Fibroblast of lung (primary cell): ENCODE measurements around the gene LCN1. TPM values are rescaled to one million over a fixed set of nuclear protein-coding genes. Genes with fewer than 3 reads are reported as not detected.
"Not testable (repeated sequence)": the region's sequence is repeated elsewhere in the genome, so short reads cannot be mapped to it uniquely, and the experiment has no call there.

Experiments used
- DNase-seq, 2 donors: peaks; one replicate each; pipeline versions ENCODE4 v3.0.0 to v3.0.0-alpha.2; 2010; ENCODE audit warnings: low read depth in 2 of 2
- H2AFZ ChIP-seq: 2 replicates; pipeline ENCODE4 v1.5.1; 2012; ENCODE audit warnings: low read length, control low read depth, inconsistent platforms
- H3K27ac ChIP-seq: 2 replicates; pipeline ENCODE4 v1.5.1; 2011; ENCODE audit warnings: low read length, control low read depth; ENCODE audit not compliant: insufficient read depth
- H3K27me3 ChIP-seq: 2 replicates; pipeline ENCODE4 v1.5.1; 2011; ENCODE audit warnings: mild to moderate bottlenecking, low read length; ENCODE audit not compliant: control insufficient read depth, insufficient read depth
- H3K36me3 ChIP-seq: 2 replicates; pipeline ENCODE4 v1.5.1; 2011; ENCODE audit warnings: low read length; ENCODE audit not compliant: control insufficient read depth, insufficient read depth
- H3K4me1 ChIP-seq: 2 replicates; pipeline ENCODE4 v1.5.1; 2011; ENCODE audit warnings: low read length; ENCODE audit not compliant: control insufficient read depth, insufficient read depth; ENCODE audit errors: extremely low read depth
- H3K4me2 ChIP-seq: 2 replicates; pipeline ENCODE4 v1.5.1; 2011; ENCODE audit warnings: low read length, control low read depth; ENCODE audit not compliant: insufficient read depth; ENCODE audit errors: extremely low read depth
- H3K4me3 ChIP-seq, 4 experiments: fragments of 200-600 bp in 1 of 4; sonication (generic) in 1 of 4; replicated peaks in 1 of 4; 2 replicates each; pipeline ENCODE4 v1.5.1; 2011 to 2016; ENCODE audit warnings: low read length in 4 of 4, low read depth in 3 of 4, mild to moderate bottlenecking in 3 of 4, control low read depth in 2 of 4, inconsistent platforms in 1 of 4, mixed read lengths in 1 of 4; ENCODE audit not compliant: insufficient read depth in 1 of 4; ENCODE audit errors: control extremely low read depth in 1 of 4
- H3K79me2 ChIP-seq: 2 replicates; pipeline ENCODE4 v1.5.1; 2012; ENCODE audit warnings: mild to moderate bottlenecking, low read length, inconsistent platforms; ENCODE audit not compliant: control insufficient read depth, insufficient read depth
- H3K9ac ChIP-seq: 2 replicates; pipeline ENCODE4 v1.5.1; 2011; ENCODE audit warnings: mild to moderate bottlenecking, low read length, control low read depth; ENCODE audit not compliant: insufficient read depth
- H3K9me3 ChIP-seq: 2 replicates; pipeline ENCODE4 v1.5.1; 2012; ENCODE audit warnings: low read depth, low read length; ENCODE audit not compliant: control insufficient read depth, insufficient read depth
- H4K20me1 ChIP-seq: 2 replicates; pipeline ENCODE4 v1.5.1; 2011; ENCODE audit warnings: low read length; ENCODE audit not compliant: control insufficient read depth, insufficient read depth; ENCODE audit errors: extremely low read depth
- CTCF ChIP-seq, 2 donors: IDR thresholded peaks in 1 of 2; conservative IDR thresholded peaks in 1 of 2; 1 replicate in 1 of 2; 2 replicates in 1 of 2; pipeline ENCODE4 v1.5.1; 2011 to 2012; ENCODE audit warnings: low read length in 2 of 2, control low read depth in 1 of 2, inconsistent platforms in 1 of 2, low read depth in 1 of 2, mild to moderate bottlenecking in 1 of 2
- EZH2 ChIP-seq: IDR thresholded peaks from 2 replicates; pipeline ENCODE4 v1.5.1; 2012; ENCODE audit warnings: low read length, control low read depth, mild to moderate bottlenecking; ENCODE audit errors: missing control alignments
- polyA plus RNA-seq, 2 donors: library from polyadenylated mRNA; depleted of rRNA in 1 of 2; stranded (reverse) in 1 of 2; unstranded in 1 of 2; fragments of >200 nt; gene quantifications; 2 replicates each; pipeline ENCODE4 v1.2.1, GENCODE V29; 2011 to 2012; ENCODE audit warnings: missing spikeins in 1 of 2
- total RNA-seq: library from RNA; depleted of rRNA; stranded (reverse); fragments of >200 nt; gene quantifications from 2 replicates; pipeline ENCODE4 v1.2.1, GENCODE V29; 2014

Gene LCN1
- total and polyA plus RNA-seq, 2 donors (not counting 1 experiment from before 2014, with no cell fraction given): not detected

DNA sequence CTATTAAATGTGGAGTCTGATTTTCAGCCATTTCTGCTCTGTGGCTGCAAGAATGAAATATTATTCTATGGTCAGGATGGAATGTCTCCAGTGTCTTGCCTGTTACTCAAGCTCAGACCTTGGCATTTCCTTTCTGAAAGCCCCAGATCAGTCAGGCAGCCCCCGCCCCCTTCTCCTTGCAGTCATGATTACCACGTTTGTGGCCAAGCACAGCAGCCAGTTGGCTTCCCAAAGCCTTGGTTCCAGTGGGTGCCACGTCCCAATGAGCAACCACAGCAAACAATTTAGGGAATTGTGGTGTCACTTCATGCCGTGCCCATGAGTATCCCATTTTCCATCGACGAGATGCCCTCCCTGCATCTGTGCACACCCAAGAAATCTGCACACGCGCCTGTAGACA, 15.0 kb downstream of the LCN1 start:
- DNase-seq: peak in 1 of 2 donors; percentile 72
- Histone ChIP-seq H4K20me1 (no peaks in the 10 kb centered on the region), H3K9me3 (no peaks in the 10 kb centered on the region), H3K4me1 (no peaks in the 10 kb centered on the region), H3K36me3 (no peaks in the 10 kb centered on the region), H3K4me3 (no peak overlapping the region), H3K79me2 (no peaks in the 10 kb centered on the region), H3K9ac (no peak overlapping the region), H3K4me2 (no peak overlapping the region), H3K27ac (no peak overlapping the region), H2AFZ (no peak overlapping the region), H3K27me3 (no peaks in the 10 kb centered on the region)
- TF ChIP-seq EZH2 (no peak), CTCF (conservative IDR thresholded peaks at IDR 0.05 in 1 of 2, IDR thresholded peaks at IDR 0.05 in 1 of 2; ENCODE audit: low read depth in 1 of 2, low read length in 2 of 2) (no peak)

GRCh38 chr9:135543262-135543894, 22.1 kb downstream of the LCN1 start:
- not testable (repeated sequence) for H3K4me2 ChIP-seq, H3K9ac ChIP-seq, H2AFZ ChIP-seq, H3K4me1 ChIP-seq, H3K36me3 ChIP-seq, H3K4me3 ChIP-seq, H3K27me3 ChIP-seq, H3K79me2 ChIP-seq, H3K27ac ChIP-seq, H4K20me1 ChIP-seq, H3K9me3 ChIP-seq
- peak in 1 of 2 donors; percentile 7 for DNase-seq

GRCh38 chr9:135544981-135545635, 23.9 kb downstream of the LCN1 start:
- no peaks in the 10 kb centered on the region for H3K79me2 ChIP-seq
- H4K20me1 ChIP-seq: no peaks in the 10 kb centered on the region
- TF ChIP-seq EZH2 (no peak), CTCF (conservative IDR thresholded peaks at IDR 0.05 in 1 of 2, IDR thresholded peaks at IDR 0.05 in 1 of 2; ENCODE audit: low read depth in 1 of 2, low read length in 2 of 2) (no peak)
- H3K36me3 ChIP-seq: no peaks in the 10 kb centered on the region
- H3K4me2 ChIP-seq: no peak overlapping the region
- no peaks in the 10 kb centered on the region for H3K27me3 ChIP-seq
- no peak overlapping the region for H3K9ac ChIP-seq
- no peak overlapping the region for H2AFZ ChIP-seq
- H3K27ac ChIP-seq: no peak overlapping the region
- H3K9me3 ChIP-seq: no peaks in the 10 kb centered on the region
- no peak overlapping the region for H3K4me3 ChIP-seq
- no peak for DNase-seq
- H3K4me1 ChIP-seq: no peaks in the 10 kb centered on the region

GRCh38 chr9:135545646-135546176, 24.5 kb downstream of the LCN1 start, which contains the start of gene OBP2A:
Gene OBP2A, plus strand, starts transcription at chr9:135546126. Its CDS starts 55 bp downstream, at chr9:135546181.
- not testable (repeated sequence) for H4K20me1 ChIP-seq, H3K27me3 ChIP-seq, H2AFZ ChIP-seq, H3K4me1 ChIP-seq, H3K9ac ChIP-seq, H3K36me3 ChIP-seq, H3K9me3 ChIP-seq, H3K4me2 ChIP-seq, DNase-seq, H3K27ac ChIP-seq, H3K4me3 ChIP-seq, H3K79me2 ChIP-seq

- not testable (repeated sequence) for H3K4me1 ChIP-seq, H3K79me2 ChIP-seq, H3K27me3 ChIP-seq, DNase-seq, H3K4me2 ChIP-seq, H3K27ac ChIP-seq, H3K9ac ChIP-seq, H3K36me3 ChIP-seq, H4K20me1 ChIP-seq, H2AFZ ChIP-seq, H3K4me3 ChIP-seq, H3K9me3 ChIP-seq
These were observed 25.8 kb downstream of the LCN1 start for GRCh38 chr9:135546792-135547617.
